Activated CD8-positive, alpha-beta memory T cell treated with anti-CD3 and anti-CD28 coated beads for 4 hours (primary cell): Measurements from ENCODE around the gene CAMK4.
"Not testable (repeated sequence)": the region's sequence is repeated elsewhere in the genome, so short reads cannot be mapped to it uniquely, and the experiment has no call there.

Experiments used
- DNase-seq, 2 donors: peaks; one replicate each; pipeline ENCODE4 v3.0.0-alpha.2; 2020; ENCODE audit warnings: low read depth in 2 of 2

CAMK4 gene

GRCh38 chr5:111383288-111383970, 159.2 kb downstream of the CAMK4 start:
- no peak for DNase-seq

DNA sequence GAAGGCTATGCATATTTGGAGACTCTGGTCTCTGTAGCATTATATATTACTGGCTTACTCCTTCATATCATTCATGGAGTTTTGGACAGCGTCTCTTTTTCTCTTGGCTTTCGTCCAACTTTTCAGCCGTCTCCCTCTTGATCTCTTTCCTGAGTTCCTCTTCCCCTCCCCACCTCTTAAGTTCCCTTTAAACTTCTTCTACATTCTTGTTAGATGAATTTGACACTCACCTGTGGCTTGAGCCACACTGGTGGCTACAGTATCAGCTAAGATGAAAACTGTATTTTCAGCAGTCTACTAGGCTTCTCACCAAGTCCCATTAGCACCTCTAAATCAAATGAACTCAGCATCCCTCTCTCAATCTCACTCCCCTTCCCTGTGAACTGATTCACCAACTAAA, 160.0 kb downstream of the CAMK4 start:
- no peak for DNase-seq

- DNase-seq: no peak
These were observed 160.9 kb downstream of the CAMK4 start for GRCh38 chr5:111385051-111385450.

GRCh38 chr5:111385970-111386831, 162.0 kb downstream of the CAMK4 start:
- DNase-seq: no peak

GRCh38 chr5:111386832-111387162, 162.6 kb downstream of the CAMK4 start:
- no peak for DNase-seq

DNA sequence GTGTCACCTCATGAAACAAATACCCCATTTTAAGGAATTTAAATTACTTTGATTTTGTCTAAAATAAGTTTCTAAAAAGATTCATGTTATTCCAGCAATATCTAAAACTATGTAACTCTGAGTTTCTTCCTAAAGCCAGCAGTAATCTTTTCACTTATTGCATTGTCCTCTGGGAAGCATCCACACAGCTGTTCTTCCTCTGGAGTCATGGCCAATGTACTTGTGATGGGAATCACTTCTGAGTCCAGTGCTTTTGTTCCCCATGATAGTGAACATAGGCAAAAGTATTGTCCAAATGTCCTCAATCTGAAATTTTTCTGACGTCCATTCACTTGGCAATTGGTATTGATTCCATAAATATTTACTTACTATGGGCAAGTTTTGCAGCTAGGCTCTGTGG, 163.2 kb downstream of the CAMK4 start:
- DNase-seq: no peak

DNA sequence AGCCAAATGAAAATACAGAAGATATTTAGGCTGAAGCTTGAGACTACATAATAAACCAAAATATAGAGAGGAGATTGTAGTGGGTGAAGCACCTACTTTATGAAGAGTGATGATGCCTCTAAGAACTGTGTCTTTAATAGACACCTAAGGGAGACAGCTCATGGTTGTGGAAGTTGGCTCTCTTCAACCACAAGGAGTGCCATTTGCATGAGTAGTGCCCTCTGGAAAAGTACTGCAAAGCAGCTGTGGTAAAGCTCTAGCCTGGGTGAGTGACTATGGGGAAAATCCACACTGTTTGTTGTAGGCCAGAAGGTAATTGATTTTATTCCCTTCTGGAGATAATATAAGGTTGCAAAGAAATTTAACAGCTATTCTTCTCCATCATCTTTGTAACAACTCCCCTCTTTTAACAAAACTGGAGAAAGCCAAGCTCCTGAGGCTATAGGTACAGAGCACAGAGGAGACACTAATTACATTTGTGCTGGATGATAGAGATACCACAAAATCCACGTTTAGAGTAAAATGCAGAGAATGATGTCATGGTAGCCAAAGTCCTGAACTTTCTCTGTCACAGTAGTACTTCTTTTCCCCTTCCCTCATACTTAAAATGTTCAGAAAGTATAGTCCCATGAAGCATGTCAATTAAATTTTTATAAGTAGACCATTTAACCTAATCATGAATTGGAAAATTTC, 165.4 kb downstream of the CAMK4 start:
- DNase-seq: no peak

- DNase-seq: no peak
These were observed 168.0 kb downstream of the CAMK4 start for GRCh38 chr5:111392181-111392580.

DNA sequence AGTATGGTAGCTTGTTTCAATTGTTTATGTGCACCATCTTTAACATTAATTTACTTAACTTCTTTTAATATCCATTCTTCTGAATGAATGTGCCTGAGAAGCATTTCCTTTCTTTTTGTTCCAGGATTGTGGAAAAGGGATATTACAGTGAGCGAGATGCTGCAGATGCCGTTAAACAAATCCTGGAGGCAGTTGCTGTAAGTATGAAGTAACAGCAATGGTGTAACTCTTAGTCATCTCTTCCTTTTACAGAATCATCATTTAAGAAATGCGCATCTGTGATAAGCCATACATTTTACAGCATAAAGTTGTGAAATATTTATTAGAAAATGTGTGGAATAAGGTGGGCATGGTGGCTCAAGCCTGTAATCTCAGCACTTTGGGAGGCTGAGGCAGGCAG, 170.4 kb downstream of the CAMK4 start:
- DNase-seq: no peak

GRCh38 chr5:111398013-111398412, 173.8 kb downstream of the CAMK4 start:
- DNase-seq: no peak

- no peak for DNase-seq
These were observed 174.9 kb downstream of the CAMK4 start for GRCh38 chr5:111399113-111399512.

DNA sequence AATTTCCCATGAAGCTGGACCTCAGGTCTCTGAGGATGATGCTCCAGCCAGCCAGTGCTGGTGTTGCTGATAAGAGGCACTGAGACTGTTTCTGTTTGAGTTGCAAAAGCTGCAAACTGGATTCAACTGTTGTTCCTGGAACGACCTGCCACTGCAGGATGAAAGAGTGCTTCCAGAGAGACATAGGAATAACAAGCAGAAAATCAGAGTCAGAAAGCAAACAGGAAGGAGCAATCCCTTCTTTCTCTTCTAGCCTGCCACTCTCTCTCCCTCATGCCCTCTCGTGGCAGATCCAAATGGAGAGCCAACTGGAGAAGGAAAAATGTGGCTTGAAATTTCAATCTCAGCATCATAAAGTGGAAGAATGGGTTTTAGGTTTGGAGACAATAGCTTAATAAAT, 177.7 kb downstream of the CAMK4 start:
- no peak for DNase-seq

DNA sequence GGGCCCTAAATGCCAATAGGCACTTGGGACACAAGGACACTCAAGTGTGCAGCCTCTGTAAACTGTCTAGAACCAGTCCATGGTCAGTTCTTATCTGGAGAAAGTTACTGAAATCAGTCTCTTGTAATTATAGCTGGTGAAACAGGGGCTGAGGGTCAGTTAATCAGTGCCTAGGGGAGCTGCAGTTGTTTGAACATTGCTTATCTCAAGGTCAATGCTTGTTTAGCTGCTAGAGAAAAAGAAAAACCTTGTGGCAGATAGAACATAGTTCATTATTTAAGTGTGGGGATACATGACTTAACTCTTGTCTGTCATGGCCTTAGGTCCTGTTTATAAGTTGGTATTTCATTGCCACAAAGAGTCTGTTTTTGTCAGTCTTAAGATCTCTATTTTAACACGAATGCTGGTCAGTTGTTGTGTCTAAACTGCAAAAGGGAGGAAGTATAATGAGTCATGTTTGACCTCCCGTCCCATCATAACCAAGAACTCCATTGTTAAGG, 180.1 kb downstream of the CAMK4 start:
- DNase-seq: no peak

GRCh38 chr5:111407562-111407961, 183.4 kb downstream of the CAMK4 start:
- no peak for DNase-seq

GRCh38 chr5:111408817-111409216, 184.6 kb downstream of the CAMK4 start:
- DNase-seq: no peak

DNA sequence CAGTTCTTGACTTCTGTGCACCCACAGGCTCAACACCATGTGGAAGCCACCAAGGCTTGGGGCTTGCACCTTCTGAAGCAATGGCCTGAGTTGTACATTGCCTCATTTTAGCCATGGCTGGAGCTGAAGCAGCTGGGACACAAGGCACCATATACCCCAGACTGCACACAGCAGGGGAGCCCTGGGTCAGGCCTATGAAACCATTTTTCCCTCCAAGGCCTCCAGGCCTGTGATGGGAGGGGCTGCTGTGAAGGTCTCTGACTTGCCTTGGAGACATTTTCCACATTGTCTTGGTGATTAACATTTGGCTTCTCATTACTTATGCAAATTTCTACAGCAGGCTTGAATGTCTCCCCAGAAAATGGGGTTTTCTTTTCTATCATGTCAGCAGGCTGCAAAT, 185.1 kb downstream of the CAMK4 start:
- not testable (repeated sequence) for DNase-seq

DNA sequence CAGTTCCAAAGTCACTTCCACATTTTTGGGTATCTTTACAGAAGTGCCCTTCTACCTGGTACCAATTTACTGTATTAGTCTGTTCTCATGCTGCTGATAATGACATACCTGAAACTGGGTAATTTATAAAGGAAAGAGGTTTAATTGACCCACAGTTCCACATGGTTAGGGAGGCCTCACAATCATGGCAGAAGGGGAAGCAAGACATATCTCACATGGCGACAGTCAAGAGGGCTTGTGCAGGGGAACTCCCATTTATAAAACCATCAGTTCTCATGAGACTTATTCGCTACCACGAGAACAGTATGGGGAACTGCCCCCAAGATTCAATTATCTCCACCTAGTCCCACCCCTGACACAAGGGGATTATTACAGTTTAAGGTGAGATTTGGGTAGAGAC, 185.9 kb downstream of the CAMK4 start:
- not testable (repeated sequence) for DNase-seq

DNA sequence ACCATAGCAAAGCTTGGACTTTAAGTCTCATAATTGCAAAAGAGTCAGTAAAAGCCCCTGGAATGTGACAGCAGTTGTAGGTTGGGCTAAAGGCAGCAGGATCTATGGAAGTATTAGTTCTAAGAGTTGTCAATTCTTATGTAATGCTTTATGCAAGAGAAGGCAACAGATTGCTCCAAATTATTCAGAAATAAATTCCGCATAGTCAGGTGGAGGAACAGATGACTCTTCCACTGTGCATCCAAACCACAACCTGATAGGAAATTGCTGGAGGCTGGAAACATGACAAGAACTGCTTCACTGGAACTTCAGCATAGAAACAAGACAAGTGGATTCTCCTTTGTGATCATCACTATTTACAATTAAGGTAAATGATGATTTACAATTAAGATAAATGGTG, 187.1 kb downstream of the CAMK4 start:
- no peak for DNase-seq

DNA sequence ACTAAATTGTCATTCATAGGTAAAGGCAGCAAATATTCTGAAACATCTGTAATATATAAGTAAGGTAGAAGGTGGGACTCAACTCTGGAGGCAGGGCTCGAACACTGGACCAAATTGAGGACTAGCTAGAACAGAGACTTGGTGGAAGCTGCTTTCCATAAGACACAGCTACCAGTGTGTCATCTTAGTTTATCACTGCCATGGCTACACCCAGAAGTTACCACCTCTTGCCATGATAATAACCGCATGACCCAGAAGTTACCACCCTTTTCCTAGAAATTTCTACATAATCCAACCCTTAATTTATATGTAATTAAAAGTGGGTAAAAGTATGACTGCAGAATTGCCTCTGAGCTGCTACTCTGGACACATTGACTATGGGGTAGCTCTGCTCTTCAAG, 188.4 kb downstream of the CAMK4 start:
- DNase-seq: no peak

DNA sequence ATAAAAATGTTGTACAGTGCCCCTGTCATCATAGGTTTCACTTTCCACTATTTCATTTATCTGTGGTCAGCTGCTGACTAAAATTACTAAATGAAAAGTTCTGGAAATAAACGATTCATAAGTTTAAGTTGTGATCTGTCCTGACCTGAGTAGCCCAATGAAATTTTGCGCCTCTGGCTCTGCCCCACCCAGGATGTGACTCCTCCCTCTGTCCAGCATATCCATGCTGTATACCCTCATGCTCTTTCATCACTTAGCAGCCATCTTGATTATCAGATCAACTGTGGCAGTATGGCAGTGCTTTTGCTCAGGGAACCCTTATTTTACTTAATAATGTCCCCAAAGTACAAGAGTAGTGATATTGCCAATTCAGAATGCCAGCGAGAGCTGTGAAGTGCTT, 190.9 kb downstream of the CAMK4 start:
- no peak for DNase-seq

DNA sequence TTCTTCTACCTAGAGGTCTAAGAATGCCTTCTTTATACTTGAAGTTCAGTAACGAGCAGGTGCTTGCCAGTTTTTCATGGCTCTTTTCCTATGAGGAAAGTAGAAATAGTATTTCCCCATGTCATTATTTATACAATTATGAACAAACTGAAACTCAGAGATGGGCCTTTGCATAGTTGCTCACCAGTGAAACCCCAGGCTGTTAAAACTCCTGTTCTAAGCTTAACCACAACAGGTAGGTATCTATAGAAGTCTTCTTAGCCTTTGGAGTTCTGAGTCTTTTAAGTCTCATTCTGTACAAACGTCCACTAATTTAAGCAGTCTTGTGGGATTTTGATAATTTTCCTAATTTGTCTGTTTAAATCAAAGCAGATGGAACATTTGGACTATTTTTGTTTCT, 198.1 kb downstream of the CAMK4 start:
- no peak for DNase-seq
